ENCODE data around the gene RERE.

- TF ChIP-seq CTCF (IDR thresholded peaks at IDR 0.05) (no peak), POLR2A (IDR thresholded peaks at IDR 0.05) (no peak)
Measured at GRCh38 chr1:8698937-8699447, 118.4 kb downstream of the RERE start.

All from thyroid gland (tissue), 4 donors.